ENCODE data around the gene SBF2. TPM values are rescaled to one million over a fixed set of nuclear protein-coding genes. Genes with fewer than 3 reads are reported as not detected.

SBF2 gene
- total RNA-seq, 4 donors from 2014 or later: 42.3 to 106 (median 45.3) TPM

DNA sequence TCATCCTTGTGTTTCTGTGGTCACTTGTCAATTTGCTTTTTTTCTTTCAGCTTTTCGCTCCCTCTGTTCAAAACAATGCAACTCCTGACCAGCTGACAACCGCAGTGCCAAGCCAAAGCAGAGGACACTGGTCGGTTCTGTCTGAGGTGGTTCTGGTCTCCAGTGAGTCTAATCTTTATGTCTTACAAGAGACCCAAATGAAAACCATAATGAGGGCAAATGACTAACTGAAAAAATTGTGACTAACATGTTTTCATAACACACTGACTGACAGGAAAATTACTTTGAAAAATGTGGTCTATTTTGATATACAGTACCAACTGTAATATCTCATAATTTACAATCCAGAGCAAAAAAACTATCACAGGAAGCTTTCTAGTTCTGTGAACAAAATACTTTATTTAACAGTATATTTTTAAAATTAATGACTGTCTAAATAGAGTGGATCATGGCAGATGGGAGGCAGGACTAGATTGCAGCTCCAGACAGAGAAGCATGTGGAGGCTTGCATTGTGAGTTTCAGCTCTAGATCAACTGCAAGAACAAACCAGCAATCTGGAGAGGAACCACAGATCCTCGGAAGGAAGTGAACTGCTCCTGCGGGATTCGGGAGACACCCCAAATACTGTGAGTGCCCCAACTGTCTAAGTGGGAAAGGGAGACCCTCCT, 311.8 kb downstream of the SBF2 start:
- no peaks in the 10 kb centered on the region for H3K9me3 ChIP-seq
- 59% methylated on average over 6 of the region's 6 CpGs for WGBS
- no peak for DNase-seq (ENCODE audit: low spot score in 2 of 2)
- H3K36me3 ChIP-seq: peaks cover 3% of the 10 kb centered on the region
- no peak overlapping the region for H3K27ac ChIP-seq
- peaks cover 6% of the 10 kb centered on the region for H3K4me1 ChIP-seq
- TF ChIP-seq, protein P1, sequence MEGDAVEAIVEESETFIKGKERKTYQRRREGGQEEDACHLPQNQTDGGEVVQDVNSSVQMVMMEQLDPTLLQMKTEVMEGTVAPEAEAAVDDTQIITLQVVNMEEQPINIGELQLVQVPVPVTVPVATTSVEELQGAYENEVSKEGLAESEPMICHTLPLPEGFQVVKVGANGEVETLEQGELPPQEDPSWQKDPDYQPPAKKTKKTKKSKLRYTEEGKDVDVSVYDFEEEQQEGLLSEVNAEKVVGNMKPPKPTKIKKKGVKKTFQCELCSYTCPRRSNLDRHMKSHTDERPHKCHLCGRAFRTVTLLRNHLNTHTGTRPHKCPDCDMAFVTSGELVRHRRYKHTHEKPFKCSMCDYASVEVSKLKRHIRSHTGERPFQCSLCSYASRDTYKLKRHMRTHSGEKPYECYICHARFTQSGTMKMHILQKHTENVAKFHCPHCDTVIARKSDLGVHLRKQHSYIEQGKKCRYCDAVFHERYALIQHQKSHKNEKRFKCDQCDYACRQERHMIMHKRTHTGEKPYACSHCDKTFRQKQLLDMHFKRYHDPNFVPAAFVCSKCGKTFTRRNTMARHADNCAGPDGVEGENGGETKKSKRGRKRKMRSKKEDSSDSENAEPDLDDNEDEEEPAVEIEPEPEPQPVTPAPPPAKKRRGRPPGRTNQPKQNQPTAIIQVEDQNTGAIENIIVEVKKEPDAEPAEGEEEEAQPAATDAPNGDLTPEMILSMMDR (IDR thresholded peaks at IDR 0.05): no peak
- TF ChIP-seq EP300 (IDR thresholded peaks at IDR 0.05): no peak
- no peak for TF ChIP-seq POLR2A (IDR thresholded peaks at IDR 0.05)
- no peak for TF ChIP-seq POLR2AphosphoS5 (IDR thresholded peaks at IDR 0.05)
- H3K27me3 ChIP-seq: no peaks in the 10 kb centered on the region
- no peak overlapping the region for H3K4me3 ChIP-seq

- Histone ChIP-seq H3K9me3 (no peaks in the 10 kb centered on the region), H3K36me3 (peaks cover 8% of the 10 kb centered on the region), H3K4me3 (no peak overlapping the region), H3K4me1 (peaks cover 6% of the 10 kb centered on the region), H3K27ac (no peak overlapping the region), H3K27me3 (no peaks in the 10 kb centered on the region)
- 84% methylated on average over 1 of the region's 1 CpG for WGBS
- DNase-seq (ENCODE audit: low spot score in 2 of 2): no peak
- TF ChIP-seq EP300 (IDR thresholded peaks at IDR 0.05): no peak
- TF ChIP-seq POLR2A (IDR thresholded peaks at IDR 0.05): no peak
- no peak for TF ChIP-seq POLR2AphosphoS5 (IDR thresholded peaks at IDR 0.05)
- TF ChIP-seq, protein P1 (IDR thresholded peaks at IDR 0.05): no peak
Measured at GRCh38 chr11:9980931-9981330, 313.1 kb downstream of the SBF2 start.

DNA sequence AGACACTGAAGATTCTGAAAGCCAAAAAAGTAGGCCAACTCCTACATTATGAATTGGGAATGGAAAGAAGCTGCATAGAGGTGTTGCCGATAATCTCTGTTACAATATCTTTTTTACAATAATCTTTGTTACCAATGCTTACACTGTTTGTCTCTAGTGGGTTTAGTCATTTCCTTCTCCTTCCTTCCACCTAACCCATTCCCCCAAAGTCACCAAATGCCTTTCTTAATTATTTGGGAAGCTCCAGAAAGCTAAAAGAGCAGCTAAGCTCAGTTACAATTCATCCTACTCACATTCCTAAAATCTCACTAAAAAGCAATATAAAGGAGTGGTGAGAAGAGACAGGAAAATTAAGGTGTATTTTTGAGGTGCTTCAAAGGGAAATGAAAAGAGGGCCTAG, 316.5 kb downstream of the SBF2 start:
- DNase-seq (ENCODE audit: low spot score in 2 of 2): no peak
- no peak overlapping the region for H3K4me3 ChIP-seq
- peaks cover under 1% of the 10 kb centered on the region for H3K4me1 ChIP-seq
- H3K9me3 ChIP-seq: no peaks in the 10 kb centered on the region
- no peaks in the 10 kb centered on the region for H3K27me3 ChIP-seq
- H3K27ac ChIP-seq: no peak overlapping the region
- 93% methylated on average over 1 of the region's 1 CpG for WGBS
- TF ChIP-seq POLR2AphosphoS5 (IDR thresholded peaks at IDR 0.05): no peak
- TF ChIP-seq, protein P1 (IDR thresholded peaks at IDR 0.05): no peak
- no peak for TF ChIP-seq EP300 (IDR thresholded peaks at IDR 0.05)
- TF ChIP-seq POLR2A (IDR thresholded peaks at IDR 0.05): no peak
- peaks cover 5% of the 10 kb centered on the region for H3K36me3 ChIP-seq

DNA sequence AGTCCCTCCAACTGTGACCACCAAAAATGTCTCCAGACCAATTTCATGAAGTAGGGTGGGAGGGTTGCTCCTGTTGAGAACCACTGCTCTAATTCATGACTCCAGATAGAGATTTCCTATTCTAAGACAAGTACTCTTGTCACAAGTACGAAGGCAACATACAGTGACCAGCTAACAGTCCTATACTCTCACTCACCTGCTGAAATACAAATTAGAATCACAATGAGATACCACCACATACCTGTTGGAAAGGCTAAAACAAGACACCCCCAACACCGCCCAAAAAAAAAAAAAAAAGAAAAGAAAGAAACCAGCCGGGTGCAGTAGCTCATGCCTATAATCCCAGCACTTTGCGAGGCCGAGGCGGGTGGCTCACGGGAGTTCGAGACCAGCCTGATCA, 319.6 kb downstream of the SBF2 start:
- TF ChIP-seq, protein P1 (IDR thresholded peaks at IDR 0.05): no peak
- no peak for TF ChIP-seq EP300 (IDR thresholded peaks at IDR 0.05)
- TF ChIP-seq POLR2A (IDR thresholded peaks at IDR 0.05): no peak
- no peak for TF ChIP-seq POLR2AphosphoS5 (IDR thresholded peaks at IDR 0.05)

GRCh38 chr11:9973921-9974320, 320.1 kb downstream of the SBF2 start:
- Histone ChIP-seq H3K36me3 (peaks cover 5% of the 10 kb centered on the region), H3K9me3 (no peaks in the 10 kb centered on the region), H3K4me1 (no peaks in the 10 kb centered on the region), H3K27ac (no peak overlapping the region), H3K4me3 (no peak overlapping the region), H3K27me3 (no peaks in the 10 kb centered on the region)
- DNase-seq (ENCODE audit: low spot score in 2 of 2): no peak
- 88% methylated on average over 3 of the region's 3 CpGs for WGBS
- TF ChIP-seq, protein P1 (IDR thresholded peaks at IDR 0.05): no peak
- TF ChIP-seq POLR2A (IDR thresholded peaks at IDR 0.05): no peak
- no peak for TF ChIP-seq POLR2AphosphoS5 (IDR thresholded peaks at IDR 0.05)
- TF ChIP-seq EP300 (IDR thresholded peaks at IDR 0.05): no peak

More for the DNA sequence above, 319.6 kb downstream of the SBF2 start:
- peaks cover 5% of the 10 kb centered on the region for H3K36me3 ChIP-seq
- H3K4me1 ChIP-seq: no peaks in the 10 kb centered on the region
- H3K4me3 ChIP-seq: no peak overlapping the region
- DNase-seq (ENCODE audit: low spot score in 2 of 2): no peak
- H3K27me3 ChIP-seq: no peaks in the 10 kb centered on the region
- WGBS: 97% methylated on average over 8 of the region's 8 CpGs
- H3K27ac ChIP-seq: no peak overlapping the region
- no peaks in the 10 kb centered on the region for H3K9me3 ChIP-seq
